Body of pancreas (tissue), 4 donors: ENCODE results near the gene PSIP1. TPM values are rescaled to one million over a fixed set of nuclear protein-coding genes. Genes with fewer than 3 reads are reported as not detected.
A peak's percentile ranks its signal among the peaks of the same experiment; 100 is the strongest.
"Not testable (repeated sequence)": the region's sequence is repeated elsewhere in the genome, so short reads cannot be mapped to it uniquely, and the experiment has no call there.

Experiments
- ATAC-seq: fragments of 150-250 bp; one replicate; pipeline ENCODE4 v1.9.1; 2016
- DNase-seq, 4 donors: peaks; one replicate each; pipeline ENCODE4 v3.0.0-alpha.2; 2019
- H3K27ac ChIP-seq, 4 donors: fragments of 200-600 bp; sonication (generic); 1 replicate in 3 of 4; 2 replicates in 1 of 4; pipeline versions ENCODE4 v1.5.1 to v1.6.1; 2016 to 2019; ENCODE audit warnings: mild to moderate bottlenecking in 1 of 4, mixed read lengths in 1 of 4, moderate library complexity in 1 of 4
- H3K27me3 ChIP-seq, 2 donors: fragments of 200-600 bp; sonication (generic); one replicate each; pipeline ENCODE4 v1.6.0; 2016; ENCODE audit warnings: mild to moderate bottlenecking in 1 of 2
- H3K36me3 ChIP-seq, 2 donors: fragments of 200-600 bp; sonication (generic); replicated peaks in 1 of 2; 2 replicates each; pipeline ENCODE4 v1.5.1; 2016; ENCODE audit warnings: low read depth in 2 of 2; ENCODE audit not compliant: insufficient read depth in 1 of 2
- H3K4me1 ChIP-seq: fragments of 200-600 bp; sonication (generic); one replicate; pipeline ENCODE4 v1.6.0; 2016
- H3K4me3 ChIP-seq, 2 donors: fragments of 200-600 bp; sonication (generic); 1 replicate in 1 of 2; 2 replicates in 1 of 2; pipeline ENCODE4 v1.5.1; 2016 to 2019
- H3K9me3 ChIP-seq, 3 donors: fragments of 200-600 bp; sonication (generic); 1 replicate in 2 of 3; 2 replicates in 1 of 3; pipeline ENCODE4 v1.5.1; 2016
- CTCF ChIP-seq, 7 experiments: fragments of 450-650 bp in 4 of 7; fragments of 200-600 bp in 3 of 7; sonication (generic) in 3 of 7; IDR thresholded peaks; one replicate each; pipeline ENCODE4 v1.5.1; 2016 to 2019; ENCODE audit warnings: antibody characterized with exemption in 7 of 7
- POLR2A ChIP-seq, 3 donors: fragments of 450-650 bp; IDR thresholded peaks; one replicate each; pipeline ENCODE4 v1.6.1; 2016; ENCODE audit warnings: antibody characterized with exemption in 3 of 3, mild to moderate bottlenecking in 2 of 3
- WGBS, 2 donors: methylation state at CpG; one replicate each; pipeline ENCODE4 v1.1.5; 2017; 5-methylcytosine and 5-hydroxymethylcytosine counted together
- intact Hi-C: fragments of 100-400 bp; cut with DNase I; formaldehyde crosslinking; loops from one replicate; pipeline ENCODE4 v1.15.1; 2023
- total RNA-seq, 2 donors: library from RNA; depleted of rRNA; stranded (reverse); fragments of >200 nt; gene quantifications; one replicate each; pipeline ENCODE4 v1.1.0, GENCODE V29; 2016

The PSIP1 gene
- total RNA-seq, 2 donors from 2014 or later = 21.5 to 25.7 TPM

DNA sequence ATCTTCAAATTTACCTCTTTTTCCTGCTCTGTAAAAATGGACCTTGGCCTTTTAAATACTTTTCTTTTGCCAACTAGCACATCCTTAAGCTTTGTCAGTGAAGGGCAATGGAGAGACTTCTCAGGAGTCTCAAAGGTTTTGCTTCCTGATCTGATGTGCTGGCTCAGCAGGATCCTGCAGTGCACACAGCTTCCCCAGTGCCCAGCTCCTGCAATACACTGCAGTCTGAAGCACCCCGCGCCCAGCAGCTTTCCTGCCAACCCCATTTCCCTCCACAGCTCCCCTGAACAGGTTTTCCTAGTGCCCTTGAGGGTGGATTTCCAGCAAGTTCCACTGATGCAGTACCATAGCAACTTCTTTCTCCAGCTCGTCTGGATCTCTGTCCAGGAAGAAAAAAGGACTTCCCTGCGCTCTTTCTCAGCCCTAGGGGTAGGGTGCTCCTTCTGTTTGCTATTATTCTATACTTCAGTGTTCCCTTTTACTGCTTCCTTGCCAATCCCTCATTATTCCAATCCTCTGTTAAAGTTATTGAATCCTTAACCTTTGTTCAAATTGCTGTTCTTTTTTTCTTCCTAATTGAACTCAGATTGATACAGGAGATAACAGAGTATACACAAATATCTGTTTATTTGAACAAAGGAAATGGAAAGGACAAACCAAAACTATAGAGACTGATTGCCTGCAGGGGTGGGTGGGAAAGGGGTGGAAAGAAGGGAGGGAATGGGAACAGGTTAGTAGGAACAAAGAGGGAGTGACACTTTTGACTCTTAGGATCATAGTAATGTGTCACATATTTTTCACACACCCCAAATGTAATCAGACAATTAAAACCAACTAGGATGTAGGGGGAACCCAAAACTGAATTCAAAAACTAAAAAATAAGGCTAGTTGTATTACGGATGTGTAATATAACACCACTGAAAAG lies 79.6 kb downstream of the PSIP1 start:
- WGBS, 2 donors = 38 to 59% methylated on average over 5 of the region's 5 CpGs
- TF ChIP-seq POLR2A (IDR thresholded peaks at IDR 0.05) (no peak), CTCF (IDR thresholded peaks at IDR 0.05) (no peak)
- intact Hi-C loops = no loop called here
- Histone ChIP-seq H3K27ac (peak overlapping the region in 1 of 4 donors; percentile 31), H3K9me3 (no peaks in the 10 kb centered on the region), H3K4me3 (no peak overlapping the region), H3K27me3 (no peaks in the 10 kb centered on the region), H3K4me1 (peaks cover 2% of the 10 kb centered on the region), H3K36me3 (peaks cover 0 to 2% of the 10 kb centered on the region in 2 donors)
- DNase-seq (peak in 2 of 4 donors; percentile 21 to 42), ATAC-seq (no peak)

GRCh38 chr9:15427702-15428101 lies 83.1 kb downstream of the PSIP1 start:
- ATAC-seq, H3K9me3 ChIP-seq, H3K36me3 ChIP-seq, H3K4me3 ChIP-seq, DNase-seq, intact Hi-C loops, H3K27me3 ChIP-seq, H3K4me1 ChIP-seq, H3K27ac ChIP-seq: not testable (repeated sequence)
- WGBS, 2 donors = 84 to 85% methylated on average over 7 of the region's 7 CpGs

GRCh38 chr9:15426019-15426418 lies 84.8 kb downstream of the PSIP1 start:
- H3K4me1 ChIP-seq = peaks cover 15% of the 10 kb centered on the region
- H3K4me3 ChIP-seq = no peak overlapping the region
- intact Hi-C loops = no loop called here
- no peaks in the 10 kb centered on the region for H3K9me3 ChIP-seq
- no peak for ATAC-seq
- DNase-seq = no peak
- 79 to 82% methylated on average over 8 of the region's 8 CpGs for WGBS, 2 donors
- no peak overlapping the region for H3K27ac ChIP-seq
- no peaks in the 10 kb centered on the region for H3K36me3 ChIP-seq
- TF ChIP-seq CTCF (IDR thresholded peaks at IDR 0.05) (no peak), POLR2A (IDR thresholded peaks at IDR 0.05) (no peak)
- H3K27me3 ChIP-seq = no peaks in the 10 kb centered on the region

- Histone ChIP-seq H3K36me3 (no peaks in the 10 kb centered on the region), H3K27me3 (no peaks in the 10 kb centered on the region), H3K4me1 (peaks cover 15% of the 10 kb centered on the region), H3K4me3 (peak overlapping the region; percentile 82 to 92), H3K27ac (peak overlapping the region in 3 of 4 donors; percentile 86 to 90 (median 88)), H3K9me3 (no peaks in the 10 kb centered on the region)
- WGBS, 2 donors = 1 to 2% methylated on average over 15 to 18 of the region's 18 CpGs
- no peak for DNase-seq
- no peak for TF ChIP-seq POLR2A (IDR thresholded peaks at IDR 0.05)
- TF ChIP-seq CTCF (IDR thresholded peaks at IDR 0.05) = peak in 3 of 7 experiments; percentile 7 to 17 (median 17)
- intact Hi-C loops = no loop called here
- ATAC-seq = no peak
Observed at GRCh38 chr9:15423231-15423985, 87.4 kb downstream of the PSIP1 start.
